ENCODE results near the gene CPNE8. TPM values are rescaled to one million over a fixed set of nuclear protein-coding genes. Genes with fewer than 3 reads are reported as not detected.

CPNE8 gene
- total and polyA plus RNA-seq, 10 of the 15 experiments (the other 5 are each of a cell fraction or from before 2014, with no cell fraction given), result 11.3 to 38.4 (median 18.9) TPM

DNA sequence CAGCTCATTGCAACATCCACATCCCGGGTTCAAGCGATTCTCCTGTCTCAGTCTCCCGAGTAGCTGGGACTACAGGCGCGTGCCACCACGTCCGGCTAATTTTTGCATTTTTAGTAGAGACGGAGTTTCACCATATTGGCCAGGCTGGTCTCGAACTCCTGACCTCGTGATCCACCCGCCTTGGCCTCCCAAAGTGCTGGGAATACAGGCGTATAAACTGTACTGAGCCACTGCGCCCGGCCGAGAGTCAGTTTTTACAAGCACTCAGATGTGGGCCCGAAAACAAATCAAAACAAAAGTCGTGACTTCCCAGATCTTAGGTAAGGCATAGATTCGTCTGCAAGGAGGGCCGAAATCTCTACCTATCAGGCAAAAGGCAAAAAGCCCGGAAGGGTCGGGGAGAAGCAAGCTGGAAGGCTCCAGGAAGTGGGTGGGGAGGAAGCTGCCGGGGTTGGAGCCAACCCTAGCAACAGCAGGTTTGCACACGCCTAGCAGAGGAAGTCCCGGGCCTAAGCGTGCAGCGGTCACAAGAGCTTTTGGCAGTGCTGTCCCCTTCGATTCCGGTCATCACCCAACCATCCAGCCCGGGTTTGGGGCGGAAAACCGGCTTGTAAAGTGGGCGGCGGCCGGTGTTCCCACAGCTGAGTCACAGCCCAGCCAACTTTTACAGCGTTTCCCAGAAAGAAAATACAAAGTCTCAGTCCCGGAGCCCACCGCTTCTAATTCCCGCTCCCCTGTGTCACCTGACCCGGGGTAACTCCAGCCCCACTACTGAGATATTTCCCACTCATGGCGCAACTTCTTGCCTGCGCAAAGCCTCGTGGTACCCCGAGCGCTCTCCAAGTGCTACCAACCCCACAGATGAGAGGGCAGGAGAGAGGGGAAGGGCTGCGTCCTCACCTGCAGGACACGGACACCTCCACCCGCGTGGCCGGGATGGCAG is 583 bp downstream of the CPNE8 start (continued):
- TF ChIP-seq REST (IDR thresholded peaks at IDR 0.05; ENCODE audit: low read depth, low read length) (peak; percentile 51; the same call in 1 of the 2 replicates), KDM1A (IDR thresholded peaks at IDR 0.05; ENCODE audit: borderline replicate concordance) (no peak), DPF2 (IDR thresholded peaks at IDR 0.05) (no peak; the same call in none of the 2 replicates), POLR2A (IDR thresholded peaks at IDR 0.05; ENCODE audit: low read depth, low read length) (peak; percentile 70), GATAD2B (conservative IDR thresholded peaks at IDR 0.05; ENCODE audit: low read depth) (peak; percentile 55; the same call in 1 of the 2 replicates), CREM (IDR thresholded peaks at IDR 0.05; ENCODE audit: low read depth) (no peak), RUNX3 (IDR thresholded peaks at IDR 0.05; ENCODE audit: low read length) (peak; percentile 61), NR2C1 (IDR thresholded peaks at IDR 0.05) (0 out of 2 replicates have a peak, but pooled peaks have one; percentile 27), RELB (IDR thresholded peaks at IDR 0.05; ENCODE audit: low read depth) (0 out of 2 replicates have a peak, but pooled peaks have one; percentile 55), FOXM1 (IDR thresholded peaks at IDR 0.05; ENCODE audit: low read depth, low read length) (no peak)
- TF ChIP-seq, protein P1, sequence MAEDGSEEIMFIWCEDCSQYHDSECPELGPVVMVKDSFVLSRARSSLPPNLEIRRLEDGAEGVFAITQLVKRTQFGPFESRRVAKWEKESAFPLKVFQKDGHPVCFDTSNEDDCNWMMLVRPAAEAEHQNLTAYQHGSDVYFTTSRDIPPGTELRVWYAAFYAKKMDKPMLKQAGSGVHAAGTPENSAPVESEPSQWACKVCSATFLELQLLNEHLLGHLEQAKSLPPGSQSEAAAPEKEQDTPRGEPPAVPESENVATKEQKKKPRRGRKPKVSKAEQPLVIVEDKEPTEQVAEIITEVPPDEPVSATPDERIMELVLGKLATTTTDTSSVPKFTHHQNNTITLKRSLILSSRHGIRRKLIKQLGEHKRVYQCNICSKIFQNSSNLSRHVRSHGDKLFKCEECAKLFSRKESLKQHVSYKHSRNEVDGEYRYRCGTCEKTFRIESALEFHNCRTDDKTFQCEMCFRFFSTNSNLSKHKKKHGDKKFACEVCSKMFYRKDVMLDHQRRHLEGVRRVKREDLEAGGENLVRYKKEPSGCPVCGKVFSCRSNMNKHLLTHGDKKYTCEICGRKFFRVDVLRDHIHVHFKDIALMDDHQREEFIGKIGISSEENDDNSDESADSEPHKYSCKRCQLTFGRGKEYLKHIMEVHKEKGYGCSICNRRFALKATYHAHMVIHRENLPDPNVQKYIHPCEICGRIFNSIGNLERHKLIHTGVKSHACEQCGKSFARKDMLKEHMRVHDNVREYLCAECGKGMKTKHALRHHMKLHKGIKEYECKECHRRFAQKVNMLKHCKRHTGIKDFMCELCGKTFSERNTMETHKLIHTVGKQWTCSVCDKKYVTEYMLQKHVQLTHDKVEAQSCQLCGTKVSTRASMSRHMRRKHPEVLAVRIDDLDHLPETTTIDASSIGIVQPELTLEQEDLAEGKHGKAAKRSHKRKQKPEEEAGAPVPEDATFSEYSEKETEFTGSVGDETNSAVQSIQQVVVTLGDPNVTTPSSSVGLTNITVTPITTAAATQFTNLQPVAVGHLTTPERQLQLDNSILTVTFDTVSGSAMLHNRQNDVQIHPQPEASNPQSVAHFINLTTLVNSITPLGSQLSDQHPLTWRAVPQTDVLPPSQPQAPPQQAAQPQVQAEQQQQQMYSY (CRISPR knock-in tag; IDR thresholded peaks at IDR 0.05), result no peak
- TF ChIP-seq, protein P2, sequence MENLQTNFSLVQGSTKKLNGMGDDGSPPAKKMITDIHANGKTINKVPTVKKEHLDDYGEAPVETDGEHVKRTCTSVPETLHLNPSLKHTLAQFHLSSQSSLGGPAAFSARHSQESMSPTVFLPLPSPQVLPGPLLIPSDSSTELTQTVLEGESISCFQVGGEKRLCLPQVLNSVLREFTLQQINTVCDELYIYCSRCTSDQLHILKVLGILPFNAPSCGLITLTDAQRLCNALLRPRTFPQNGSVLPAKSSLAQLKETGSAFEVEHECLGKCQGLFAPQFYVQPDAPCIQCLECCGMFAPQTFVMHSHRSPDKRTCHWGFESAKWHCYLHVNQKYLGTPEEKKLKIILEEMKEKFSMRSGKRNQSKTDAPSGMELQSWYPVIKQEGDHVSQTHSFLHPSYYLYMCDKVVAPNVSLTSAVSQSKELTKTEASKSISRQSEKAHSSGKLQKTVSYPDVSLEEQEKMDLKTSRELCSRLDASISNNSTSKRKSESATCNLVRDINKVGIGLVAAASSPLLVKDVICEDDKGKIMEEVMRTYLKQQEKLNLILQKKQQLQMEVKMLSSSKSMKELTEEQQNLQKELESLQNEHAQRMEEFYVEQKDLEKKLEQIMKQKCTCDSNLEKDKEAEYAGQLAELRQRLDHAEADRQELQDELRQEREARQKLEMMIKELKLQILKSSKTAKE (IDR thresholded peaks at IDR 0.05; ENCODE audit: low read depth, poor library complexity, severe bottlenecking), result peak; percentile 52
- TF ChIP-seq, protein P3, sequence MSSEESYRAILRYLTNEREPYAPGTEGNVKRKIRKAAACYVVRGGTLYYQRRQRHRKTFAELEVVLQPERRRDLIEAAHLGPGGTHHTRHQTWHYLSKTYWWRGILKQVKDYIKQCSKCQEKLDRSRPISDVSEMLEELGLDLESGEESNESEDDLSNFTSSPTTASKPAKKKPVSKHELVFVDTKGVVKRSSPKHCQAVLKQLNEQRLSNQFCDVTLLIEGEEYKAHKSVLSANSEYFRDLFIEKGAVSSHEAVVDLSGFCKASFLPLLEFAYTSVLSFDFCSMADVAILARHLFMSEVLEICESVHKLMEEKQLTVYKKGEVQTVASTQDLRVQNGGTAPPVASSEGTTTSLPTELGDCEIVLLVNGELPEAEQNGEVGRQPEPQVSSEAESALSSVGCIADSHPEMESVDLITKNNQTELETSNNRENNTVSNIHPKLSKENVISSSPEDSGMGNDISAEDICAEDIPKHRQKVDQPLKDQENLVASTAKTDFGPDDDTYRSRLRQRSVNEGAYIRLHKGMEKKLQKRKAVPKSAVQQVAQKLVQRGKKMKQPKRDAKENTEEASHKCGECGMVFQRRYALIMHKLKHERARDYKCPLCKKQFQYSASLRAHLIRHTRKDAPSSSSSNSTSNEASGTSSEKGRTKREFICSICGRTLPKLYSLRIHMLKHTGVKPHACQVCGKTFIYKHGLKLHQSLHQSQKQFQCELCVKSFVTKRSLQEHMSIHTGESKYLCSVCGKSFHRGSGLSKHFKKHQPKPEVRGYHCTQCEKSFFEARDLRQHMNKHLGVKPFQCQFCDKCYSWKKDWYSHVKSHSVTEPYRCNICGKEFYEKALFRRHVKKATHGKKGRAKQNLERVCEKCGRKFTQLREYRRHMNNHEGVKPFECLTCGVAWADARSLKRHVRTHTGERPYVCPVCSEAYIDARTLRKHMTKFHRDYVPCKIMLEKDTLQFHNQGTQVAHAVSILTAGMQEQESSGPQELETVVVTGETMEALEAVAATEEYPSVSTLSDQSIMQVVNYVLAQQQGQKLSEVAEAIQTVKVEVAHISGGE (CRISPR knock-in tag; IDR thresholded peaks at IDR 0.05), result peak; percentile 41
